Heart right ventricle (tissue), 16 donors: ENCODE data around the gene GNS. TPM values are rescaled to one million over a fixed set of nuclear protein-coding genes. Genes with fewer than 3 reads are reported as not detected.

Experiments
- ATAC-seq, 8 donors: fragments of 200-7000 bp; cut with Tn5 transposase; one replicate each; pipeline ENCODE4 v1.9.1; 2020; ENCODE audit warnings: mild to moderate bottlenecking in 8 of 8, moderate library complexity in 8 of 8, moderate number of reproducible peaks in 1 of 8
- DNase-seq, 2 donors: peaks; one replicate each; pipeline ENCODE4 v3.0.0-alpha.2; 2020
- H3K27ac ChIP-seq, 10 donors: fragments of 200-600 bp; sonication (generic) in 2 of 10; one replicate each; pipeline versions ENCODE4 v1.5.0 to v1.8.0; 2020 to 2022; ENCODE audit warnings: mild to moderate bottlenecking in 3 of 10
- H3K27me3 ChIP-seq, 7 donors: fragments of 200-600 bp; one replicate each; pipeline ENCODE4 v1.8.0; 2021 to 2022; ENCODE audit warnings: mild to moderate bottlenecking in 2 of 7
- H3K36me3 ChIP-seq, 9 donors: fragments of 200-600 bp; sonication (generic) in 1 of 9; one replicate each; pipeline versions ENCODE4 v1.5.0 to v1.8.0; 2020 to 2022; ENCODE audit warnings: mild to moderate bottlenecking in 2 of 9
- H3K4me1 ChIP-seq, 9 donors: fragments of 200-600 bp; sonication (generic) in 1 of 9; one replicate each; pipeline versions ENCODE4 v1.5.0 to v1.8.0; 2020 to 2022; ENCODE audit warnings: mild to moderate bottlenecking in 4 of 9
- H3K4me3 ChIP-seq, 10 donors: fragments of 200-600 bp; sonication (generic) in 2 of 10; one replicate each; pipeline versions ENCODE4 v1.5.0 to v1.8.0; 2020 to 2022; ENCODE audit warnings: mild to moderate bottlenecking in 7 of 10, moderate library complexity in 2 of 10
- H3K9me3 ChIP-seq, 11 donors: fragments of 200-600 bp in 10 of 11; sonication (generic) in 2 of 11; one replicate each; pipeline versions ENCODE4 v1.5.0 to v1.8.0; 2013 to 2022; ENCODE audit warnings: mild to moderate bottlenecking in 2 of 11, control low read depth in 1 of 11, moderate library complexity in 1 of 11
- WGBS, 2 donors: extraction: QIAGEN DNeasy Blood & Tissue Kit; methylation state at CpG; one replicate each; pipeline ENCODE4 v1.1.7; 2013; ENCODE audit warnings: inconsistent platforms in 1 of 2; 5-methylcytosine and 5-hydroxymethylcytosine counted together
- intact Hi-C, 10 donors: fragments of 100-400 bp; cut with DNase I; formaldehyde crosslinking; loops; one replicate each; pipeline versions ENCODE4 v1.11.1 to v1.14.2; 2022
- polyA plus RNA-seq, 2 donors: library from polyadenylated mRNA; stranded (reverse); fragments of 200-250 nt; gene quantifications; one replicate each; pipeline ENCODE4 v1.2.3, GENCODE V29; 2013
- total RNA-seq, 10 donors: library from RNA; stranded (reverse); fragmentation: NEBNext Ultra II Directional in 3 of 10; extraction: Animal tissue kit (Norgen Biotek cat#: 25700) in 3 of 10; gene quantifications; one replicate each; pipeline versions ENCODE4 v1.2.1 to v1.2.4, GENCODE V29; 2021 to 2023
- TF ChIP-seq, protein P1 (sequence below), 9 donors: fragments of 200-600 bp; sonication (generic) in 2 of 9; IDR thresholded peaks; one replicate each; pipeline versions ENCODE4 v1.5.0 to v1.8.0; 2021 to 2022; ENCODE audit warnings: antibody characterized with exemption in 9 of 9, mild to moderate bottlenecking in 5 of 9, moderate library complexity in 1 of 9
- donor health status: Arrhythmogenic right ventricular cardiomyopathy.
- donor health status: ischemic (EF 13 %, LVEDD 7.1; RV severe dilation, severe dysfunction).
- donor health status: healthy with polysubstance abuse.
- donor health status: DM: no; HTN: yes; CAD: no.
- donor health status: DM: no; HTN: no; CAD: no.
- donor health status: ischemic (EF 25% LVEDD 6.9; RV normal size, moderate dysfunction).
- donor health status: ischemic (EF 25% LVEDD 5.7; RV mildly dilated, moderate dysfunction).
- donor health status: healthy.
- donor health status: DM: yes; HTN: yes; CAD: no.
- donor health status: Ischemic cardiomyopathy.
- donor health status: ischemic (EF 35%, LVEDD 5.7; RV mildly dilated, moderate dysfunction).
- donor health status: nonischemic (EF 11% LVEDD 7.7; RV severe dilation, severe dysfunction).
- donor health status: DM: yes; HTN: yes; CAD: no.
- donor health status: PGD.
- donor health status: ischemic (EF 29% LVEDD 5.4; RV normal size, mild dysfunction).
- donor health status: nonischemic (EF 23%, LVEDD 6.1; RV moderate dilation, normal function).

GNS gene
- total and polyA plus RNA-seq, 12 donors, result 20.4 to 204 (median 101) TPM

DNA sequence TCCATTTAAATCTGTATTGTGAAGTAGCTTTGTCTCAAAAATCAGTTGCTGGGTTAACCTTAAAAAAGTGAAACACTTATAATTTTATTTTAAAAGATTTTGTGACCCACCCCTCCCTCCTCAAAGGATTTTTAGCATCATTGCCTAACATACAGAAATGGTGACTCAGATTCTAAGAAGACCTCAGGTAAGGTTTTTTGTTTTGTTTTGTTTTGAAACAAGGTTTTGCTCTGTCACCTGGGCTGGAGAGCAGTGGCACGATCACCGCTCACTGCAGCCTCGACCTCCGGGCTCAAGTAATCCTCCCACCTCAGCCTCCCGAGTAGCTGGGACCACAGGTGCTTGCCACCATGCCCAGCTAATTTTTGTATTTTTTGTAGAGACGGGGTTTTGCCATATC, 74.2 kb downstream of the GNS start:
- H3K27ac ChIP-seq, result peak overlapping the region in 4 of 10 donors; percentile 3 to 89 (median 44)
- H3K36me3 ChIP-seq, result peaks cover 0 to 46% (median 21%) of the 10 kb centered on the region in 9 donors
- TF ChIP-seq, protein P1, sequence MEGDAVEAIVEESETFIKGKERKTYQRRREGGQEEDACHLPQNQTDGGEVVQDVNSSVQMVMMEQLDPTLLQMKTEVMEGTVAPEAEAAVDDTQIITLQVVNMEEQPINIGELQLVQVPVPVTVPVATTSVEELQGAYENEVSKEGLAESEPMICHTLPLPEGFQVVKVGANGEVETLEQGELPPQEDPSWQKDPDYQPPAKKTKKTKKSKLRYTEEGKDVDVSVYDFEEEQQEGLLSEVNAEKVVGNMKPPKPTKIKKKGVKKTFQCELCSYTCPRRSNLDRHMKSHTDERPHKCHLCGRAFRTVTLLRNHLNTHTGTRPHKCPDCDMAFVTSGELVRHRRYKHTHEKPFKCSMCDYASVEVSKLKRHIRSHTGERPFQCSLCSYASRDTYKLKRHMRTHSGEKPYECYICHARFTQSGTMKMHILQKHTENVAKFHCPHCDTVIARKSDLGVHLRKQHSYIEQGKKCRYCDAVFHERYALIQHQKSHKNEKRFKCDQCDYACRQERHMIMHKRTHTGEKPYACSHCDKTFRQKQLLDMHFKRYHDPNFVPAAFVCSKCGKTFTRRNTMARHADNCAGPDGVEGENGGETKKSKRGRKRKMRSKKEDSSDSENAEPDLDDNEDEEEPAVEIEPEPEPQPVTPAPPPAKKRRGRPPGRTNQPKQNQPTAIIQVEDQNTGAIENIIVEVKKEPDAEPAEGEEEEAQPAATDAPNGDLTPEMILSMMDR (IDR thresholded peaks at IDR 0.05), result no peak
- no peaks in the 10 kb centered on the region for H3K9me3 ChIP-seq
- ATAC-seq (no peak), DNase-seq (no peak)
- WGBS, 2 donors, result 93 to 96% methylated on average over 6 of the region's 6 CpGs
- intact Hi-C loops, result no loop called here
- H3K4me3 ChIP-seq, result no peak overlapping the region
- peaks cover 12 to 73% (median 56%) of the 10 kb centered on the region in 9 donors for H3K4me1 ChIP-seq
- no peaks in the 10 kb centered on the region for H3K27me3 ChIP-seq

DNA sequence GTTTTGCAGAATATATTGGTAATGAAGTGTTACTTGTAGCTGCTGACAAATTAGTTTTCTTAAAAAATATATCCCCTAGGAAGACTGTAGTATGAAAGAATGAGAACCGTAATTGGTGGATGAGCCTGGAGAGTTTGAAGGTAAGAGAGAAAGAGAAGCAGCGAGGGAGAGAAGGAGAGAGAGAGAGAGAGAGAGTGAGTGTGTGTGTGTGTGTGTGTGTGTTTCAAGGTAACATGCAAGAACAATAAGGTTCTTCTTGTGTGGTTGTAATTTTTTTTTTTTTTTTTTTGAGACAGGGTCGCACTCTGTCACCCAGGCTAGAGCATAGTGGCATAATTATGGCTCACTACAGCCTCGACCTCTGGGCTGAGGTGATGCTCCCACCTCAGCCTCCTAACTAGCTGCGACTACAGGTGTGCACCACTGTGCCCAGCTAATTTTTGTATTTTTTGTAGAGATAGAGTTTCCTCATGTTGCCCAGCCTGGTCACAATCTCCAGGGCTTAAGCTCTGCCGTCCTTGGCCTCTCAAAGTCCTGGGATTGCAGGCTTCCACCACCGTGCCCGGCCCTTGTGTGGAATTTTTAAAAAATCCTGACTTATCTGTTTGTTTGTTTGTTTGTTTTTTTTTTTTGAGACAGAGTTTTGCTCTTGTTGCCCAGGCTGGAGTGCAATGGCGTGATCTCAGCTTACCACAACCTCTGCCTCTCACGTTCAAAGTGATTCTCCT, 75.2 kb downstream of the GNS start:
- H3K4me3 ChIP-seq, result no peak overlapping the region
- H3K4me1 ChIP-seq, result peaks cover 16 to 84% (median 66%) of the 10 kb centered on the region in 9 donors
- DNase-seq (no peak), ATAC-seq (no peak)
- H3K36me3 ChIP-seq, result peaks cover 0 to 45% (median 21%) of the 10 kb centered on the region in 9 donors
- TF ChIP-seq, protein P1 (IDR thresholded peaks at IDR 0.05), result no peak
- no peaks in the 10 kb centered on the region for H3K9me3 ChIP-seq
- no peaks in the 10 kb centered on the region for H3K27me3 ChIP-seq
- intact Hi-C loops, result loop anchor here in 4 of 10 donors (5.0 kb wide), 1 partner anchor 72 kb away; the partner anchor contains the start of gene RASSF3 (in 4 of the 4)
- peak overlapping the region in 9 of 10 donors; percentile 7 to 89 (median 82) for H3K27ac ChIP-seq
- WGBS, 2 donors, result 87 to 88% methylated on average over 10 of the region's 10 CpGs

DNA sequence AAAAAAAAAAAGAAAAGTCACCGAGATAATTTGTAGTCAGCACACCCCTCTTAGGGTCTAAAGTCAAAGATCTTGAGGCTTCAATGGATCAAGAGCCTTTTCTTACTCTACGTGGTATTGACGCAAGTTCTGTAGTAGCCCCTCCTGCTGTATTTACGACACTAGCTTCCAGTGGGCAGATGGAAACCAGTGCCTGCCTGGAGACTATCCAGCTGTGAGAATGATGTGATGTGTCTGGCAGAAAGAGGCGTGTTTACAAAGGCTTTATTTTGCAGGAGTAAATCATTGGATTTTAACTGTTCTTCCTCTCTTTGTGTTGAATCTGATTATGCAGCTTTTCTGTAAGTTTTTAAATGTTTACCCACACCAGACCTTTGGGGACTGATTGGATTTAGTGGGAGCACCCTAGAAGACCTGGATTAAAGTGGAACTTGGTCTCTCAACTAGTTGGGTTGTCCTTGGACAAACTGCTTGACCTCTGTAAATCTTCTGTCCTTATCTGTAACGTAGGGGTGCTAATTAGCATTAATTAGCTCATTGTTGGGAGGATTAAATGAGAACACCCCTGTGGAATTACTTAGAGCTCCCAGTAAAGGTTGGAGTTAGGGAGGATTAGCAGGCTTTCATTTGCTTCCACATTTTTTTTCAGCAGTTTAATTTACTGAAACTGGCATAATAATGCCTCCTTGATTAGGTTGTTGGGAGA, 76.5 kb downstream of the GNS start:
- peak; percentile 72 to 88 (median 84) for ATAC-seq
- peak in 1 of 2 donors; percentile 79 for DNase-seq

More for the DNA sequence above, 76.5 kb downstream of the GNS start:
- Histone ChIP-seq H3K36me3 (peaks cover 0 to 33% (median 21%) of the 10 kb centered on the region in 9 donors), H3K4me1 (peaks cover 16 to 89% (median 59%) of the 10 kb centered on the region in 9 donors), H3K27me3 (no peaks in the 10 kb centered on the region), H3K27ac (peak overlapping the region; percentile 7 to 89 (median 81)), H3K9me3 (no peaks in the 10 kb centered on the region), H3K4me3 (peak overlapping the region in 2 of 10 donors; percentile 7 to 8)
- TF ChIP-seq, protein P1 (IDR thresholded peaks at IDR 0.05), result no peak
- intact Hi-C loops, result loop anchor here in 4 of 10 donors (5.0 kb wide), 1 partner anchor 70 kb away; the partner anchor contains the start of gene RASSF3 (in 4 of the 4)
- whole genome bisulfite sequencing, 2 donors, result 16 to 26% methylated on average over 6 of the region's 6 CpGs
